K562 (cell line): Measurements from ENCODE around the gene UFC1. TPM values are rescaled to one million over a fixed set of nuclear protein-coding genes. Genes with fewer than 3 reads are reported as not detected.

Experiments
- C11orf30 ChIP-seq: fragments of 450-650 bp; IDR thresholded peaks from 2 replicates; pipeline ENCODE4 v1.6.1; 2016; ENCODE audit warnings: low read depth, mild to moderate bottlenecking
- MAX ChIP-seq: sonication (generic); formaldehyde crosslinking; IDR thresholded peaks from 2 replicates; pipeline ENCODE4 v1.9.0; 2022; ENCODE audit warnings: mild to moderate bottlenecking, missing genetic modification reagents
- NR0B1 ChIP-seq: fragments of 450-650 bp; IDR thresholded peaks from one replicate; pipeline ENCODE4 v1.6.1; 2018; ENCODE audit warnings: mild to moderate bottlenecking, moderate library complexity; ENCODE audit not compliant: partially characterized antibody
- NR2C2 ChIP-seq, 2 experiments: fragments of 200-800 bp in 1 of 2; sonication (Bioruptor generic) in 1 of 2; sonication (generic) in 1 of 2; formaldehyde crosslinking in 1 of 2; IDR thresholded peaks; 2 replicates each; pipeline versions ENCODE4 v1.6.1 to v1.8.0; 2016 to 2022; ENCODE audit warnings: mild to moderate bottlenecking in 1 of 2, missing compliant biosample characterization in 1 of 2, missing genetic modification characterization in 1 of 2, missing genetic modification reagents in 1 of 2
- POLR2AphosphoS2 ChIP-seq: IDR thresholded peaks from 2 replicates; pipeline ENCODE4 v1.6.1; 2012; ENCODE audit warnings: low read length, improper control_type of control experiment
- SNRNP70 ChIP-seq: fragments of 200-400 bp; formaldehyde crosslinking; optimal IDR thresholded peaks from 2 replicates; pipeline ENCODE3; 2017; ENCODE audit warnings: low read depth, low read length
- TGIF2 ChIP-seq: sonication (generic); formaldehyde crosslinking; IDR thresholded peaks from 2 replicates; pipeline ENCODE4 v1.8.1; 2022; ENCODE audit warnings: mild to moderate bottlenecking, missing genetic modification reagents, moderate library complexity
- UBTF ChIP-seq, 2 experiments: IDR thresholded peaks; 2 replicates each; pipeline ENCODE4 v1.6.1; 2012; ENCODE audit warnings: improper control_type of control experiment in 2 of 2, low read depth in 2 of 2, low read length in 2 of 2, borderline replicate concordance in 1 of 2
- ZBTB40 ChIP-seq, 2 experiments: fragments of 450-650 bp in 1 of 2; sonication (generic) in 1 of 2; formaldehyde crosslinking in 1 of 2; IDR thresholded peaks; 2 replicates each; pipeline versions ENCODE4 v1.7.1 to v1.9.0; 2016 to 2022; ENCODE audit warnings: inconsistent platforms in 1 of 2, mild to moderate bottlenecking in 1 of 2, missing genetic modification reagents in 1 of 2
- ZEB2 ChIP-seq: fragments of 450-650 bp; IDR thresholded peaks from 2 replicates; pipeline ENCODE4 v1.6.1; 2016
- ZNF586 ChIP-seq: fragments of 450-650 bp; formaldehyde crosslinking; conservative IDR thresholded peaks from 2 replicates; pipeline ENCODE4 v1.4.0; 2020; ENCODE audit warnings: mild to moderate bottlenecking, moderate library complexity
- polyA plus RNA-seq, 8 experiments: library from polyadenylated mRNA; depleted of rRNA in 4 of 8; stranded (reverse) in 5 of 8; unstranded in 3 of 8; fragments of >200 nt; fragmentation: Nextera tagmentation in 2 of 8; fragmentation: Illumina TruSeq in 1 of 8; extraction: Ambion mirVana in 2 of 8; extraction: Trizol in 1 of 8; gene quantifications; 2 replicates each; pipeline versions ENCODE4 v1.2.1 to v1.2.3, GENCODE V29; 2011 to 2014; ENCODE audit warnings: inconsistent platforms in 1 of 8, missing spikeins in 1 of 8
- total RNA-seq, 7 experiments: library from RNA; depleted of rRNA in 6 of 7; stranded (reverse); fragments of >200 nt in 6 of 7; fragmentation: Illumina TruSeq in 2 of 7; extraction: Trizol in 2 of 7; gene quantifications; 2 replicates each; pipeline versions ENCODE4 v1.2.1 to v1.2.3, GENCODE V29; 2011 to 2021; ENCODE audit warnings: low replicate concordance in 1 of 7
- TF ChIP-seq, protein P1 (sequence below): fragments of 250-450 bp; sonication (Bioruptor Pico); IDR thresholded peaks from 2 replicates; pipeline ENCODE4 v1.5.1; 2021; ENCODE audit warnings: mild to moderate bottlenecking

Gene UFC1
- total and polyA plus RNA-seq, 9 of the 15 experiments (the other 6 are each of a cell fraction or from before 2014, with no cell fraction given) = 92.8 to 220 (median 161) TPM

DNA sequence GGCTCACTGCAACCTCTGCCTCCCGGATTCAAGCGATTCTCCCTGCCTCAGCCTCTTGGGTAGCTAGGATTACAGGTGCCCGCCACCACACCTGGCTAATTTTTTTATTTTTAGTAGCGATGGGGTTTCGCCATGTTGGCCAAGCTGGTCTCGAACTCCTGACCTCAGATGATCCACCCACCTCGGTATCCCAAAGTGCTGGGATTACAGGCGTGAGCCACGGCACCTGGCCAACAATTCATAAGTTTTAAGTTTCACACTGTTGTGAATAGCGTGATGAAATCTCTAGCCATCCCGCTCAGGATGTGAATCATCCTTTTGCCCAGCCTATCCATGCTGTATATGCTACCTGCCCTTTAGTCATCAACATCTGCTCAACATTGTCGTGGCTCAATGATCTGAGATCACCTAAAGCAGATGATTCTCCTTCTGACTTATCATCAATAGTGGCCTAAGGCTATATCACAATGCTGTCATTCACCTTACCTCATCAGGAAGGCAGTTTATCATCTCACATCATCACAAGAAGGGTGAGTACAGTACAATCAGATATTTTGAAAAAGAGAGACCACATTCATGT lies 38.6 kb upstream of the UFC1 start (continued):
- no peak for TF ChIP-seq ZBTB40 (IDR thresholded peaks at IDR 0.05)
- TF ChIP-seq ZBTB40 (CRISPR knock-in tag; IDR thresholded peaks at IDR 0.05) = no peak
- TF ChIP-seq POLR2AphosphoS2 = peak; percentile 47; the same call in 1 of the 2 replicates
- TF ChIP-seq NR2C2 (CRISPR knock-in tag; IDR thresholded peaks at IDR 0.05) = no peak
- peak; percentile 79 for TF ChIP-seq NR2C2 (tag; IDR thresholded peaks at IDR 0.05)
- TF ChIP-seq MAX (CRISPR knock-in tag) = no peak
- no peak for TF ChIP-seq UBTF (IDR thresholded peaks at IDR 0.05; ENCODE audit: borderline replicate concordance in 1 of 2, low read depth in 2 of 2, low read length in 2 of 2)
- TF ChIP-seq C11orf30 = no peak
- TF ChIP-seq NR0B1 = no peak
- TF ChIP-seq ZNF586 (CRISPR knock-in tag) = no peak
- peak; percentile 94 for TF ChIP-seq ZEB2
- no peak for TF ChIP-seq SNRNP70
- TF ChIP-seq TGIF2 (CRISPR knock-in tag) = no peak
- TF ChIP-seq, protein P1, sequence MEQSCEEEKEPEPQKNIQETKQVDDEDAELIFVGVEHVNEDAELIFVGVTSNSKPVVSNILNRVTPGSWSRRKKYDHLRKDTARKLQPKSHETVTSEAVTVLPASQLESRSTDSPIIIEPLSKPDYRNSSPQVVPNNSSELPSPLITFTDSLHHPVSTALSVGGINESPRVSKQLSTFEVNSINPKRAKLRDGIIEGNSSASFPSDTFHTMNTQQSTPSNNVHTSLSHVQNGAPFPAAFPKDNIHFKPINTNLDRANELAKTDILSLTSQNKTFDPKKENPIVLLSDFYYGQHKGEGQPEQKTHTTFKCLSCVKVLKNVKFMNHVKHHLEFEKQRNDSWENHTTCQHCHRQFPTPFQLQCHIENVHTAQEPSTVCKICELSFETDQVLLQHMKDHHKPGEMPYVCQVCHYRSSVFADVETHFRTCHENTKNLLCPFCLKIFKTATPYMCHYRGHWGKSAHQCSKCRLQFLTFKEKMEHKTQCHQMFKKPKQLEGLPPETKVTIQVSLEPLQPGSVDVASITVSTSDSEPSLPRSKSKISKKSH = no peak
